C4-2B (cell line): ENCODE measurements around the gene CETN1.

Experiments used
- ZFX ChIP-seq: fragments of 450-650 bp; IDR thresholded peaks from 2 replicates; pipeline ENCODE4 v1.6.1; 2017
- TF ChIP-seq, protein P1 (sequence below): fragments of 450-650 bp; conservative IDR thresholded peaks from 2 replicates; pipeline ENCODE4 v1.5.1; 2017; ENCODE audit warnings: mild to moderate bottlenecking

DNA sequence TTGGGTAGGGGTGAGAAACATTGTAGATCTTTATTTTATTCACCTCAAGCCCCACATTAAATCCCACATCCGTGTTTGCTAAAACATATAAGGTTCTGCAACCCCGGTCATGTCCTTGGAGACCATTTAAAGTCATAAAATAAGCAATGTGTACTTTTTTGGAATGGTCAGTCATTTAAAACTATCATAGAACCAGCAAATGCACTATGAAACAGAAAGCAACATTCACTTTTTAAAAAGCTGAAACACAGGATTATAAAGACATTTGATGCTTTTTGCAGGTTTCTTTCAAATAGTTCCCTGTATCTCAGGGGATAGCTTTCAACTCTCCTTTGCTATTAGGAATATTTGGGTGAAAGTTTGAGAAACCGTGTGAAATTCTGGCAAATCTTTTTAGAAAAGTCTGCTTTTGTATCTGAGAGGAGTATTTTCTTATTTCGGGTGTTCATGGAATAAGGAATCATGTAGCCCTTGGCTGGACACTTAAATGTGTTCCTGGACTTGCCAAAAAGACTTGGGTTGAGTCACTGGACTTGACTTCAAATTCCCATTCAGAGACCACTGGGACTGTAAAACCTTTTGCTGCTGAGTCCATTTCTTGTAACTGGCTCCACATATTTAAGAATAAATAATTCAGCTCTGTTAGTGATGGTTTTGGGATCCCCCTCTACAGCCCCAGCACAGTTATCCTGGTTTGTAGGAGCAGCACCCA, 5.9 kb upstream of the CETN1 start:
- TF ChIP-seq, protein P1, sequence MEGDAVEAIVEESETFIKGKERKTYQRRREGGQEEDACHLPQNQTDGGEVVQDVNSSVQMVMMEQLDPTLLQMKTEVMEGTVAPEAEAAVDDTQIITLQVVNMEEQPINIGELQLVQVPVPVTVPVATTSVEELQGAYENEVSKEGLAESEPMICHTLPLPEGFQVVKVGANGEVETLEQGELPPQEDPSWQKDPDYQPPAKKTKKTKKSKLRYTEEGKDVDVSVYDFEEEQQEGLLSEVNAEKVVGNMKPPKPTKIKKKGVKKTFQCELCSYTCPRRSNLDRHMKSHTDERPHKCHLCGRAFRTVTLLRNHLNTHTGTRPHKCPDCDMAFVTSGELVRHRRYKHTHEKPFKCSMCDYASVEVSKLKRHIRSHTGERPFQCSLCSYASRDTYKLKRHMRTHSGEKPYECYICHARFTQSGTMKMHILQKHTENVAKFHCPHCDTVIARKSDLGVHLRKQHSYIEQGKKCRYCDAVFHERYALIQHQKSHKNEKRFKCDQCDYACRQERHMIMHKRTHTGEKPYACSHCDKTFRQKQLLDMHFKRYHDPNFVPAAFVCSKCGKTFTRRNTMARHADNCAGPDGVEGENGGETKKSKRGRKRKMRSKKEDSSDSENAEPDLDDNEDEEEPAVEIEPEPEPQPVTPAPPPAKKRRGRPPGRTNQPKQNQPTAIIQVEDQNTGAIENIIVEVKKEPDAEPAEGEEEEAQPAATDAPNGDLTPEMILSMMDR = no peak
- TF ChIP-seq ZFX = no peak
